ENCODE data around the gene TYW1.
"Not testable (repeated sequence)": the region's sequence is repeated elsewhere in the genome, so short reads cannot be mapped to it uniquely, and the experiment has no call there.

Gene TYW1

DNA sequence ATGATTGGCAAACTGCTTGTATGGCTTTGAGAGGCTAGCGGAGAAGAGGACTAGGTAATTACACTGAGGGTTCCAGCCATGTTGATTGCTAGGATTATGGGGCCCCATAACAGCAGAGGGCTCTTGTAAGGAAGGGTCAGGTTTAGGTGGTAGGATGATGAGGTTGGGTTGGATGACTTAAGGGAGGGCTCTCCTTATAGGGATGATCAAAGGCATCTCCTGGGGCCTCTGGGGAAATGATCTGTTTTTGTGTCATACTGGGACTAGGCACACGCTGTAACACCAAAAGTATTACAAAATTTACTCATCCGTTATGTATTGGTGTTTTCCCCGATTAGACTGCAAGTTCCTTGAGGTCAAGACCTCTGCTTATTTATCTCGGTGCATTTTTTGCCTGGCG is 103.4 kb downstream of the TYW1 start:
- in situ Hi-C loops (cut with HindIII; ENCODE audit: low pct_ligation_motif_present, low pct_unique_long_range_greater_than_20kb, low sequenced_read_pairs); DNase-seq: not testable (repeated sequence)

DNA sequence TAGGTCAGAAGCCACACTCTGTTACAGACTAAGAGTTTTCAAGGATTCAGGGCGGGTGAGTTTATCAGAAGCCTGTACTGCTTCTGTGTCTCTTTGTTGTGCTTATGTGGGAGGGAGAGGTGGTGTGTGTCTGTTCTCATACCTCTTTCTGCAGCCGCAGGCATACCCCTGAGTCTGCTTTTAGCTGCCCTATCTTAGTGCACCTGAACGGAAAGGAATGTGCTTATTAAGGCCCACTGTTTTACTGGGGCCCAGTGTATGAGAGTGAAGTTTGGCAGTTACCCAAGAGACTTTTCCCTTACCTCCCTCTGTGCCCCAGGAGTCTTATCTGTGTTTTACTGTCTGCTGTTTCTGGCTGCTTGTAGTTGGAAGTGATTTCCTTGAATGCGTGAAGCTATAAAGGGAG is 104.3 kb downstream of the TYW1 start:
- no peak for DNase-seq
- in situ Hi-C loops (cut with HindIII; ENCODE audit: low pct_ligation_motif_present, low pct_unique_long_range_greater_than_20kb, low sequenced_read_pairs), result no loop called here

DNA sequence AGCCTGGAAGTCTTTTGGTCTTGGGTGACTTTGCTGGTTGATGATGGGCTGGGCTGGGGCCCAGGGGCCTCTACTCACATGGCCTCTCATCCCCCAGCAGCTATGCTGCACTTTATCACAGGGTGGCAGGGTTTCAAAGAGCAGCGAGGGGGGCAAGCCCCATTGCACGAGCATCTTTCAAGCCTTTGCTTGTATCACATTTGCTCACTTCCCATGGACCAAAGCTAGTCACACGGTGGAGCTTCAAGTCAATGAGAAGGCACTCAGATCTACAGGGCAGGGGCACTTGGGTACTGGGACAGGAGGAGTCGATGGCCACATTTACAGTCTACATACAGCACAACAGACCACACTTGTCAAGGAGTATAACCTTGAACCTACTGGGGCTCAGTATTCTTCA is 108.3 kb downstream of the TYW1 start:
- in situ Hi-C loops (cut with HindIII; ENCODE audit: low pct_ligation_motif_present, low pct_unique_long_range_greater_than_20kb, low sequenced_read_pairs); DNase-seq: not testable (repeated sequence)

DNA sequence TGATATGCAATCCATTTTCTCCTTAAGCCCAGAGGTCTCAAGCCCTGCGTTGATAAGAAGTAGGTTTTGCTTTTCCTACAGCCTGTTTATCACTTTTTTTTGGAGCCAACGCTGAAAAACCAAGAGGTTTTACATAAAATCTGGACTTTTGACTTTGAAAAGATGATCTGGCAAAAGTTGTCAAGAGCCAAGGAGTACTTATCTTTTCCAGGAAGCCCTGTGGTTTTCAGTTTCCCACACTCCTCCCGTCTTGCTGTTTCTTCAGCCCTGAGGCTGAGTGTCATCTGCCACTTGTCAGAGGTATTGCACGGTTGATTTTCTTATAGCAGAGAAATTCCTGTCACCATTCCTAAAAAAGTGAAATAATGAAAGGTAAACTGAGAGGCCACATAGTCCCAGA is 108.7 kb downstream of the TYW1 start:
- no peak for DNase-seq
- in situ Hi-C loops (cut with HindIII; ENCODE audit: low pct_ligation_motif_present, low pct_unique_long_range_greater_than_20kb, low sequenced_read_pairs), result no loop called here

DNA sequence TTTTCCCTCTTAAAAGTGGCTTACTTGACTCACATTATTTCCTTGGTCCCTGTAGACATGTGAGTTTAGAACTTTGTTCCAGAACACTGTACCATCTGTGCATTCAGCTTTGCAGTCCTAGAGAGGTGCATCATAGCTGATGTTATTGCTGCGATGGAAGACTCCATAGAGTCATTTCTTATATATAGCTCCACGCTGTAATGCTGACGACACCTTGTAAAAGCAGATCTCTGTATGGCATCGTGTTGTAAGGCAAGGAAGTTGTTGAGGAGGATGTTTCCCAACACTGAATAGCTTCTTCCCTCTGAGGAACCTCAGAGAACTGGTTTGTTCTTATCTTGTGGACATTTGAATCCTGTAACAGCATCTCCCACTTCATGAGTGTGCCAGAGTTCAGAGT is 109.6 kb downstream of the TYW1 start:
- in situ Hi-C loops (cut with HindIII; ENCODE audit: low pct_ligation_motif_present, low pct_unique_long_range_greater_than_20kb, low sequenced_read_pairs); DNase-seq: not testable (repeated sequence)

DNA sequence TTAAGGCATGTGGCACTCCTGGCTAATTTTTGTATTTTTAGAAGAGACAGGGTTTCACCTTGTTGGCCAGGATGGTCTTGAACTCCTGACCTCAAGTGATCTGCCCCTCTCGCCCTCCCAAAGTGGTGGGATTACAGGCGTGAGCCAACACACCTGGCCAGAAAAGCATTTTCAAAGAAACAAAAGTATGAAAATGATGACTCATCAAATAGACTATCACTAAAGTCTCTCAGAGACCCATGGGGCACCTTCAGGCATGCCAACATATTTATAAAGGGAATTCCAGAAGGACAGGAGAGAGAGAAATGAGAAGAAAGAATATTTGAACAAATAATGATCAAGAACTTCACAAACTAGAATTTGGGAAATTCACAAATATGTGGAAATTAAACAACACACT is 114.7 kb downstream of the TYW1 start:
- in situ Hi-C loops (cut with HindIII; ENCODE audit: low pct_ligation_motif_present, low pct_unique_long_range_greater_than_20kb, low sequenced_read_pairs), result not testable (repeated sequence)

DNA sequence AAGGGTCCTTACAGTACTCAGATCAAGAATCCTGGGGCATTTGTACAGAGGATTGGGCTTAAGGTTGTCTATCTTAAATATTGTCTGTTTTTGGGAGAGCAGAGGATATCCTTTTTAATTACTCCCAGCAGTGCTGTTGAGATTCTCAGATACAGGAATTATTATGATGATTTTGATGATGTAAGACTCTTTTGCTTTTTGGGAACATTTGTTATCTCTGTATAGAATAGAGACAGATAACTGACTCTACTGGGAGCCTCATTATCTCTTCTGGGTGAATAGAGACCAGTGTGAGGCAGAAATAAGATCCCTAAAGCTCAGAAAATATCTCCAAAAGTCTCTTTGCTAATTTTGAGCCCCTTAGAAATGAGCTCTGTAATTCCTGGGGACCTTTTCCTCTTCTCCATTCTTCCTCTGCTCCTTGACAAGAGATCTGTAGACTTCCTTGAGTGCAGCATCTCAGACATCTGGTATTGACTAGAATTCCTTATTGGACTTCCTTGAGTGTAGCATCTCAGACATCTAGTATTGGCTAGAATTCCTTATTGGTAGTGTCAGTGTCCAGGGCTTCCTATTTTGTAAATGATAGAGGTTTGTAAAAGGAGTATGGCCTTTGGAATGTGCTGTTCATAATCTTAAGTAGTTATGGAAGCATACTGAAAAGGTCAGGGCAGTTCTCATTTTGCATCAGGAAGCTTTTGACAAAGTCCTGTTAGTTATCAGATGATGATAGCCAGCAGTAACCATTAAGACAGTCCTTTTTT is 118.0 kb downstream of the TYW1 start:
- in situ Hi-C loops (cut with HindIII; ENCODE audit: low pct_ligation_motif_present, low pct_unique_long_range_greater_than_20kb, low sequenced_read_pairs), result not testable (repeated sequence)

More for the DNA sequence above, 114.7 kb downstream of the TYW1 start:
- not testable (repeated sequence) for DNase-seq

DNA sequence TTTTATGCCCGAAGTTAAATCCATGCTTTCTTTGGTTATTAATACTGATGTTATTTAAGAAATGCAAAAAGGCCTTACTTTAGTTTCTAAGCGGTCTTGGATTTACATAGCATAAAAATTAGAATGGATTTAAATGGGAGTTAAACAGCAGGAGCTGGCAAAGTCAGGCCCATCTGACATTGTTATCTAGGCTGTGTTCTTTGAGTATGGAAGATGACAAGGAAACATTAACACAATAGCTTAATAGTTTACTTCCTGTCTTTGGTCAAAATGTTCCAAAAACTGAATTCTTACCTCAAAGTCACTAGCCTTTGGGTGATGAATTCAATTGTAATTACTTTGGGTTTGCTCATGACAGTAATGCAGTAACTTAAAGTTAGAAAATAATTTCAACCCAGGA is 123.9 kb downstream of the TYW1 start:
- DNase-seq; in situ Hi-C loops (cut with HindIII; ENCODE audit: low pct_ligation_motif_present, low pct_unique_long_range_greater_than_20kb, low sequenced_read_pairs): not testable (repeated sequence)

More for the DNA sequence above, 118.0 kb downstream of the TYW1 start:
- peak; percentile 29 for DNase-seq

DNA sequence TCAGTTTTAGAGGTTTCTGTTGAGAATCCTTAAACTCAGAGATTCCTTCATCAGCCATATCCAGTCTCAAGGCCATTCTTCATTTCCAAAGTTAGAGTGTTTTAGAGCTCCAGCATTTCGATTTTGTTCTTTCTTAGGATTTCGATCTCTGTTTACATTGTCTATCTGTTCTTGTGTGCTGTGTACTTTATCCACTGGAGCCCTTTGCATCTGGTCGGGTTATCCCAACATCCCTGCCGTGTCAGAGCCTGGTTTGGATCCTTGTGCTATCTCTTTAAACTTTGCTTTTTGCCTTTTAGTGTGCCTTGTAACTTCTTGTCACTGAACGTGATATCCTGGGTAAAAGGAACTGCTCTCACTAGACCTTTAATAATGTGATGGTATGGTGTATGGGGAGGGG is 131.6 kb downstream of the TYW1 start:
- DNase-seq; in situ Hi-C loops (cut with HindIII; ENCODE audit: low pct_ligation_motif_present, low pct_unique_long_range_greater_than_20kb, low sequenced_read_pairs): not testable (repeated sequence)

DNA sequence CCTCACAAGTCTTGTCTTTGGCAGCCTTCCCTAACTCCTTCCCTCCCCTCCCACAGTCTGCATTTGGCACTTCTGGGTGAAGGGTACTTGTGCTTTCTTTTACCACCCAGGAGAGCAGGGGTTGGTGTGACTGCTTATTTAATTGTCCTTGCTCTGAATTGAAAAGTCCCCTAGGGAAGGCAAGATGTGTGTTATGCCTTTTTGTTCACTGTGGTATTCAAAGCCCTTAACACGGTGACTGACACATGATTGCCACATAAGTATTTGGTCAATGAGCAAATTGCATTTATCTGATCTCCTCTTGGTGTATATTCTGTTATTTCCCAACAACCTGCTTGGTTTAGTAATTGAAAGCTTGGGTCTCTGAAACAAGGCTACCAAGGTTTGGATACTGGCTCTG is 134.1 kb downstream of the TYW1 start:
- DNase-seq; in situ Hi-C loops (cut with HindIII; ENCODE audit: low pct_ligation_motif_present, low pct_unique_long_range_greater_than_20kb, low sequenced_read_pairs): not testable (repeated sequence)

DNA sequence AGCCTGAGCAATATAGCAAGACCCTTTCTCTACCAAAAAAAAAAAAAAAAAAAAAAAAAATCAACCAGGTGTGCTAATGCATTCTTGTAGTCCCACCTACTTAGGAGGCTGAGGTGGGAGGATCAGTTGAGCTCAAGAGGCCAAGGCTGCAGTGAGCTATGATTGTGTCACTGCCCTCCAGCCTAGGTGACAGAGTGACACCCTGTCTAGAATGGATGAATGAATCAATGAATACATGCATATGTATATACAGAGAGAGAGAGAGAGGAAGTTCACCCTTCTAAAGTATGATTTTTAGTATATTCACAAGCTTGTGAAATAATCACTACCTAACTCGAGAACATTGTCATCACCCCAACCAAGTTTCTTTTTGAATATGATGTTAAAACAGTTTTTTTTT is 138.3 kb downstream of the TYW1 start:
- in situ Hi-C loops (cut with HindIII; ENCODE audit: low pct_ligation_motif_present, low pct_unique_long_range_greater_than_20kb, low sequenced_read_pairs); DNase-seq: not testable (repeated sequence)

DNA sequence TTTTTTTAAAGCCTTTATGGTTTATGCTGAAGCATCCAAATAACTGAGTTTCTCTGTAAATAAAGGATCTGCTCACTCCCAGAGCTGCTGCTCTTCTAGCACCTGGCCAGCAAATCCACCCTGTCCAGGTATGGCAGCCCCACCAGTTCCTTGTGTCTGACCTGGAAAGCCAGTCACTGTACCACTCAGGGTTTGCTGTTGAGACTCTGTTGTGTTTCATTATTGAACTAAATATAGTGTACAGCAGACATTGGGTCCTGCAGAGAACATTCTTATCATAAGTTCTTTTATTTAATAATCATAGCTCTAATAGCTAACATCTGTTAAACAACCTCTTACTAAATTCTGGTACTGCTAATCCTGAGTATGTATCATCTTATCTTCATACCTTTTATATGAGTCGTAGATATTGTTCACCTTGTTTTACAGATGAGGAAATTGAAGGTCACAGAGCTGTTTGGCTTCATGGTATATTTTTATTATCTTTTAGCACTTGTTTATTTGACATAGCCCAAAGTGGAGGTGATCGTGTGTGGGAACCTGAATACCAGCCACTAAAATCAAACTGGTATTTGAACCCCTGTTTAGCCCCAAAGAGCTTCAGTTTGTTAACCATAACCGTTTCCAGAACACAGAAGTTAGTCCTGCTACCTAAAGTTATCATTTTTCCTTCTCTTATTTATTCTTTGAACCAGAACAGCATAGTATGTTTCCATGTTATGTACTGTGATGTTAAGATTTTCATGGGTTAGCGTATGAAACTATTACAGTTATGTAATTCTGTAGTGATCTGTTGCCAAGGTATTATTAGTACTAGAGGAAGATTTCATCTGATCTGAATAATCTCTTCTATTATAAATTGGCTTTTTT is 139.2 kb downstream of the TYW1 start:
- DNase-seq; in situ Hi-C loops (cut with HindIII; ENCODE audit: low pct_ligation_motif_present, low pct_unique_long_range_greater_than_20kb, low sequenced_read_pairs): not testable (repeated sequence)

DNA sequence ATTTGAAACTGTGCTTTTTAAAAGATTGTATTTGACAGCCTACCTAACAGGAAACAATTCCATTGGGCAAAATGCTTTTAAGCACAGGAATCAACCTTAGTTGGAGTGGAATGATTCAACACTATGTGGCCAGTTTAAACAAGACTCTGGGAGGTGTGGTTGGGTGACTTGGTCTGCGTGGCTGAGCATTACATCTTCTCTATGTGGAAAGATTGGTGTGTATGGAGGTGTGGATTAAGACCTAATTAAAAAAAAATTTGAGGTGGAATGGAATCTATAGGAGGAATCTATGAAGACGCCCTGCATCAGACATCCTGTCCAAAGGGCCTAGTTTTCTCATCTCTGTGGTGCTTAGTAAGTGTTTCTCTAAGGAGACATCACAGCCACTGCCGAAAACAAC is 140.9 kb downstream of the TYW1 start:
- in situ Hi-C loops (cut with HindIII; ENCODE audit: low pct_ligation_motif_present, low pct_unique_long_range_greater_than_20kb, low sequenced_read_pairs); DNase-seq: not testable (repeated sequence)

DNA sequence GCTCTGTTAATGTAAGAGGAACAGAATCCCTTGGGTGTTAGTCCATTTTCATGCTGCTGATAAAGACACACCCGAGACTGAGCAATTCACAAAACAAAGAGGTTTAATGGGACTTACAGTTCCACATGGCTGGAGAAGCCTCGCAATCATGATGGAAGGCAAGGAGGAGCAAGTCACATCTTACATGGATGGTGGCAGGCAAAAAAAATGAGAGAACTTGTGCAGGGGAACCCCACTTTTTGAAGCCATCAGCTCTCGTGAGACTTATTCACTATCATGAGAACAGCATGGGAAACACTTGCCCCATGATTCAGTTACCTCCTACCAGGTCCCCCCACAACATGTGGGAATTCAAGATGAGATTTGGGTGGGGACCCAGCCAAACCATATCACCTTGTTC is 143.2 kb downstream of the TYW1 start:
- DNase-seq; in situ Hi-C loops (cut with HindIII; ENCODE audit: low pct_ligation_motif_present, low pct_unique_long_range_greater_than_20kb, low sequenced_read_pairs): not testable (repeated sequence)

DNA sequence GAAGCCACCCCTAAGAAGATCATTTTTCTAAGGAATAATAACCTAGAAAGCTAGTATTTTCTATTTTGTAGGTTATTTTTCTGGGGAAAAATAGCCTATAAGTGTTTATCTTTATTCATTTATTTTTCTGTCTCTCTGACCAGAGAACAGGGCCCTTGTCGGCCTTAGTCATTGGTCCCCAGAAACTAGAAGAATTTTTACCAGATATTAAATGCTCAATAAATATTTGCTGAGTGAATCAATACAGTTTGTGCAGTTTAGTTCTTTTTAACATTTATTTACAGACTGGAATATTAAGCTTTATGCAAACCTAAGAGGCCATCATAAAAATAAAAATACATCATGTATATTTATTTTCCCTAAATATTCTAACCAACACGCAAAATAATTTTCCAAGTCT is 144.4 kb downstream of the TYW1 start:
- in situ Hi-C loops (cut with HindIII; ENCODE audit: low pct_ligation_motif_present, low pct_unique_long_range_greater_than_20kb, low sequenced_read_pairs); DNase-seq: not testable (repeated sequence)

DNA sequence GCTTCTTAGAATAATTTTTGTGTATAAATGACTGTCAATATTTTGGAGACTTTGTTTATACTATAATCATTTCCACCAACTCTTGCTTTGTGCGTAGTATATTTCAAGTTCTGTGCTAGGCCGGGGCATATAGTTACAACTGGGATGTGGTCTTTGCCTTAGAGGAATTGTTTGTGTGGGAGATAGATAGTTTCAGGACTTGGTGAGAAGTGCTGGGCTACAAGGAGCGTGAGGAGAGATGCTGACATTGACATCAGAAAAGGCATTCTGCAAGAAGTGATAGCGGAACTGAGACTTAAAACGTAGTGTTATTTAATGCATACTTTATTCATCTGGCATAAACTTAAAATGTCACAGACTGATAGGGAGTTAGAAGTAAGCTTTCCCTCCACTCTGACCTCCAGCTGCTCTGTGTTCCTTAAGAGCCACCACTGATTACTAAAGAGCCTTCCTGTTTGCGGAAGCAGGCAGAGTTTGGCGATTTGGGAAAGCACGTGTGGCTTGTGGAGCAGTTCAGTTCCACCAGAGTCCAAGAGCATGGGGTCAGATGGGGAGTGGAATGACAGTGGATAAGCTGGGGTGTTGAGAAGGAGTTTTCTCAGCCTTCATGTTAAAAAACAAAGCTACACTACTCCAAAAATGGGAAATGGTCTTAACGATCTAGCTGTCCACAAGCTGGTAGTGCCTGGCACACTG is 146.6 kb downstream of the TYW1 start:
- in situ Hi-C loops (cut with HindIII; ENCODE audit: low pct_ligation_motif_present, low pct_unique_long_range_greater_than_20kb, low sequenced_read_pairs); DNase-seq: not testable (repeated sequence)

DNA sequence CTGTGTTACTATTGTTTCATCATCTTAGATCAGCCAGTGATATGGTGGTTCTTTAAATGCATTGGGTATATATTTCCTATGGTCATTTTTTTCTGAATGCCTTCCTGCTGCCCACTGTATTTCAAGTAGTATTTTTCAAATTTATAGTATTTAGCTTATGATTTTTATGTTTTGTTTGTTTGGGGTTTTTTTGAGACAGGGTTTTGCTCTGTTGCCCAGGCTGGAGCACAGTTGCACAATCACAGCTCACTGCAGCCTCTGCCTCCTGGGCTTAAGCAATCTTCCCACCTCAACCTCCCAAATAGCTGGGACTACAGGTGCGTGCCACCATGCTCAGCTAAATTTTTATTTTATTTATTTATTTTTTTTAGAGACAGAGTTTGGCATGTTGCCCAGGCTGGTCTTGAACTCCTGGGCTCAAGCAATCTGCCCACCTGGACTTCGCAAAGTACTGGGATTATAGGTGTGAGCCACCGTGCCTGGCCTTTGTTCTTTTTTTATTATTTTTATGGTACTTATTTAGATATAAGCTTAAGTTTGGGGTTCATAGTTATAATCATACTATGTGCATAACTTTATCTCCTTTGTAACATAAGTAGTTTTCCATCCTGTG is 149.1 kb downstream of the TYW1 start:
- DNase-seq; in situ Hi-C loops (cut with HindIII; ENCODE audit: low pct_ligation_motif_present, low pct_unique_long_range_greater_than_20kb, low sequenced_read_pairs): not testable (repeated sequence)

DNA sequence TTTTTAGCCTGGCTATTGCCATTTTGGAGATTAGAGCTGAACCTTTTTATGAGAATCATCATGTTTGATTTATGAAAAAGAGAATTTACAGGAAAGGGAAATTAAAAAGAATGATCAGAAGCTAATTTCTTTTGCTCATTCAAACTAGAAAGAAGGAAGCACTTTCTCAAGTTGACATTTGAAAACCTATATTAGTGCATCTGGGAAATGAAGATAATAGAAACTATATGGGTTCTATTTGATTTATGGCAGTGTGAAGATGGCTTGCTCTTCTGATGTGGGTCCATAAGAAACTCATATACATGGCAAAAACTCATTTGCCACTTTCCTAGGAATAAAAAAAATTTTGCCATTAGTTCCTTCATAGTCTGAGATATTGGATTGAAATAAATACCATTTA is 152.5 kb downstream of the TYW1 start:
- DNase-seq; in situ Hi-C loops (cut with HindIII; ENCODE audit: low pct_ligation_motif_present, low pct_unique_long_range_greater_than_20kb, low sequenced_read_pairs): not testable (repeated sequence)

All from ACHN (cell line).